HEK293 (cell line): ENCODE measurements around the gene TPO.
"Not testable (repeated sequence)": the region's sequence is repeated elsewhere in the genome, so short reads cannot be mapped to it uniquely, and the experiment has no call there.

Experiments
- HOXA7 ChIP-seq: sonication (generic); formaldehyde crosslinking; IDR thresholded peaks from 2 replicates; pipeline ENCODE4 v1.8.1; 2022; ENCODE audit warnings: missing genetic modification reagents, borderline replicate concordance
- ZNF24 ChIP-seq: fragments of 450-650 bp; formaldehyde crosslinking; IDR thresholded peaks from 2 replicates; pipeline ENCODE4 v1.5.1; 2016; ENCODE audit warnings: missing biosample characterization, missing genetic modification characterization
- ZNF274 ChIP-seq, 2 experiments: fragments of 200-500 bp in 1 of 2; fragments of 450-650 bp in 1 of 2; sonication (Bioruptor generic) in 1 of 2; formaldehyde crosslinking in 1 of 2; IDR thresholded peaks; 2 replicates each; pipeline versions ENCODE4 v1.5.1 to v1.6.1; 2014 to 2016; ENCODE audit warnings: borderline replicate concordance in 1 of 2, inconsistent platforms in 1 of 2, low read length in 1 of 2, missing biosample characterization in 1 of 2, missing genetic modification characterization in 1 of 2
- ZNF423 ChIP-seq: fragments of 450-650 bp; formaldehyde crosslinking; IDR thresholded peaks from 2 replicates; pipeline ENCODE4 v1.5.1; 2016; ENCODE audit warnings: missing biosample characterization, missing genetic modification characterization
- TF ChIP-seq, protein P1 (sequence below): fragments of 450-650 bp; formaldehyde crosslinking; IDR thresholded peaks from 2 replicates; pipeline ENCODE4 v1.5.1; 2016; ENCODE audit warnings: missing biosample characterization, missing genetic modification characterization
- TF ChIP-seq, protein P2 (sequence below): fragments of 450-650 bp; formaldehyde crosslinking; optimal IDR thresholded peaks from 2 replicates; pipeline ENCODE3; 2016; ENCODE audit warnings: missing biosample characterization, mild to moderate bottlenecking, missing genetic modification characterization

DNA sequence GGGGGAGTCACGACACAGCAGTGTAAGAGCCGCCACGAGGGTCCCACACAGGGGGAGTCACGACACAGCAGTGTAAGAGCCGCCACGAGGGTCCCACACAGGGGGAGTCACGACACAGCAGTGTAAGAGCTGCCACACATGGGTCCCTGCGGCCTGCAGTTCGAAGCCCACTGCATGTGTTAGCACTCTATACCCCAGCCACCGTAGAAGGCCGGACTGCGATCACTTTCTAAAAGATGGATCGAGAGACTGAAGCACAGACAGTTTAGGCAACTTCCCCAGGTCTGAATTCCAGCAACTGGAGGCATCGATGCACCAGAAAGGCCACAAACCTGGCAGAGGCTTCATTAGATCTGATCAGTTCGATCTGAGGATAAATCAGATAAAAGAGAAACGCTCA, 77.1 kb downstream of the TPO start:
- TF ChIP-seq ZNF423 (tag by site-specific recombination); HOXA7 (CRISPR knock-in tag); ZNF24 (tag by site-specific recombination); ZNF274 (IDR thresholded peaks at IDR 0.05; ENCODE audit: low read length); ZNF274 (tag by site-specific recombination; IDR thresholded peaks at IDR 0.05; ENCODE audit: borderline replicate concordance): not testable (repeated sequence)
- TF ChIP-seq, protein P1, sequence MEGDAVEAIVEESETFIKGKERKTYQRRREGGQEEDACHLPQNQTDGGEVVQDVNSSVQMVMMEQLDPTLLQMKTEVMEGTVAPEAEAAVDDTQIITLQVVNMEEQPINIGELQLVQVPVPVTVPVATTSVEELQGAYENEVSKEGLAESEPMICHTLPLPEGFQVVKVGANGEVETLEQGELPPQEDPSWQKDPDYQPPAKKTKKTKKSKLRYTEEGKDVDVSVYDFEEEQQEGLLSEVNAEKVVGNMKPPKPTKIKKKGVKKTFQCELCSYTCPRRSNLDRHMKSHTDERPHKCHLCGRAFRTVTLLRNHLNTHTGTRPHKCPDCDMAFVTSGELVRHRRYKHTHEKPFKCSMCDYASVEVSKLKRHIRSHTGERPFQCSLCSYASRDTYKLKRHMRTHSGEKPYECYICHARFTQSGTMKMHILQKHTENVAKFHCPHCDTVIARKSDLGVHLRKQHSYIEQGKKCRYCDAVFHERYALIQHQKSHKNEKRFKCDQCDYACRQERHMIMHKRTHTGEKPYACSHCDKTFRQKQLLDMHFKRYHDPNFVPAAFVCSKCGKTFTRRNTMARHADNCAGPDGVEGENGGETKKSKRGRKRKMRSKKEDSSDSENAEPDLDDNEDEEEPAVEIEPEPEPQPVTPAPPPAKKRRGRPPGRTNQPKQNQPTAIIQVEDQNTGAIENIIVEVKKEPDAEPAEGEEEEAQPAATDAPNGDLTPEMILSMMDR (tag by site-specific recombination): not testable (repeated sequence)
- TF ChIP-seq, protein P2, sequence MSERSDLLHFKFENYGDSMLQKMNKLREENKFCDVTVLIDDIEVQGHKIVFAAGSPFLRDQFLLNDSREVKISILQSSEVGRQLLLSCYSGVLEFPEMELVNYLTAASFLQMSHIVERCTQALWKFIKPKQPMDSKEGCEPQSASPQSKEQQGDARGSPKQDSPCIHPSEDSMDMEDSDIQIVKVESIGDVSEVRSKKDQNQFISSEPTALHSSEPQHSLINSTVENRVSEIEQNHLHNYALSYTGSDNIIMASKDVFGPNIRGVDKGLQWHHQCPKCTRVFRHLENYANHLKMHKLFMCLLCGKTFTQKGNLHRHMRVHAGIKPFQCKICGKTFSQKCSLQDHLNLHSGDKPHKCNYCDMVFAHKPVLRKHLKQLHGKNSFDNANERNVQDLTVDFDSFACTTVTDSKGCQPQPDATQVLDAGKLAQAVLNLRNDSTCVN (tag by site-specific recombination): not testable (repeated sequence)
